LNCaP clone FGC (cell line): ENCODE results near the gene EBF3.

Source experiments
- DNase-seq: peaks from one replicate; pipeline ENCODE4 v3.0.0-alpha.2; 2011; ENCODE audit warnings: low read depth
- H3K4me3 ChIP-seq: 2 replicates; pipeline ENCODE4 v1.5.1; 2011; ENCODE audit warnings: mild to moderate bottlenecking, low read depth, low read length, control low read depth
- TF ChIP-seq, protein P1 (sequence below): IDR thresholded peaks from 2 replicates; pipeline ENCODE4 v1.5.1; 2012; ENCODE audit warnings: mild to moderate bottlenecking; ENCODE audit not compliant: control insufficient read depth, insufficient read depth; ENCODE audit errors: extremely low read depth

EBF3 gene

DNA sequence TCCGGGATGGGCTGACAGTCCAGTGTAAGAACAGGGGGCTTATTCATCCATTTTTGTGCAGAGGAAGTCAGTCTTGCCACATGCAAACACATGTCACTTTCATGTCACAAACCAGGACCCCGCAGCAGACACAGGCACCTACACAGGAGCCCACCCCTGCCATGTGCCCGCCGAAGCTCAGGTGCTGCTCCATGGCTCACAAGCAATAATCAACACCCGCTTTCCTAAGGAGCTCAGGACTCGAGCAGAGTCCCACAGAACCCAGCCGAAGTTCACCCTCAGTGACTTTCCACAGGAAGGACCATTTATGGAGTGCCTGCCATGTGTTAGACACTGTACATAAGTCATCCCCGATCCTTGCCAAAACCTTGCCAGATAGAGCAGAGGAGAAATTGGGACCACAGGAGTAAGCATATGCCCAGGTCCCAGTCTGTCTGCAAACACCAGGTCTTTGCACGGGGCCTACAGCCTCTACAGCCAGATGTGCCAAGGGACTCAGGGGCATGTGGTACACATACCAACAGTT lies 99.4 kb downstream of the EBF3 start:
- no peak for DNase-seq
- H3K4me3 ChIP-seq, result no peak overlapping the region
- TF ChIP-seq, protein P1, sequence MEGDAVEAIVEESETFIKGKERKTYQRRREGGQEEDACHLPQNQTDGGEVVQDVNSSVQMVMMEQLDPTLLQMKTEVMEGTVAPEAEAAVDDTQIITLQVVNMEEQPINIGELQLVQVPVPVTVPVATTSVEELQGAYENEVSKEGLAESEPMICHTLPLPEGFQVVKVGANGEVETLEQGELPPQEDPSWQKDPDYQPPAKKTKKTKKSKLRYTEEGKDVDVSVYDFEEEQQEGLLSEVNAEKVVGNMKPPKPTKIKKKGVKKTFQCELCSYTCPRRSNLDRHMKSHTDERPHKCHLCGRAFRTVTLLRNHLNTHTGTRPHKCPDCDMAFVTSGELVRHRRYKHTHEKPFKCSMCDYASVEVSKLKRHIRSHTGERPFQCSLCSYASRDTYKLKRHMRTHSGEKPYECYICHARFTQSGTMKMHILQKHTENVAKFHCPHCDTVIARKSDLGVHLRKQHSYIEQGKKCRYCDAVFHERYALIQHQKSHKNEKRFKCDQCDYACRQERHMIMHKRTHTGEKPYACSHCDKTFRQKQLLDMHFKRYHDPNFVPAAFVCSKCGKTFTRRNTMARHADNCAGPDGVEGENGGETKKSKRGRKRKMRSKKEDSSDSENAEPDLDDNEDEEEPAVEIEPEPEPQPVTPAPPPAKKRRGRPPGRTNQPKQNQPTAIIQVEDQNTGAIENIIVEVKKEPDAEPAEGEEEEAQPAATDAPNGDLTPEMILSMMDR, result no peak

DNA sequence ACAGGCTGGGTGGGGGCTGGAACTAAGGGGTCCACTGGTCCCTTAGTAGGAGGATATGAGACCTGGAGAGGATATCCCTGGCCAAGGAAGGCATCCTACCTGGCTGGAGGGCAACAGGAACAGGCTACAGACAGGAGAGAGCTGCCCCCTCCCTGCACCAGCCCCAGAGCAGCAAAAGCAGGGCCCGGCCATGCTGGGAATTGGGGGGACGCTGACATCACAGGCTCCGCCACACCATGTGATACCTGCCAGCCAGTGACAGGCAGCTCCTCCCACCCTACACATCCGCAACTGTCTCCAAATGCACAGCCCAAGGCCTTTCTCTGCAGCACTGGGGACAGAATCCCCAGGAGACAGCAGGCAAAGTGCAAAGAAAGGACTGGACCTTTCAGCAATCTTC lies 100.0 kb downstream of the EBF3 start:
- DNase-seq, result no peak
- TF ChIP-seq, protein P1, result no peak
- no peak overlapping the region for H3K4me3 ChIP-seq

DNA sequence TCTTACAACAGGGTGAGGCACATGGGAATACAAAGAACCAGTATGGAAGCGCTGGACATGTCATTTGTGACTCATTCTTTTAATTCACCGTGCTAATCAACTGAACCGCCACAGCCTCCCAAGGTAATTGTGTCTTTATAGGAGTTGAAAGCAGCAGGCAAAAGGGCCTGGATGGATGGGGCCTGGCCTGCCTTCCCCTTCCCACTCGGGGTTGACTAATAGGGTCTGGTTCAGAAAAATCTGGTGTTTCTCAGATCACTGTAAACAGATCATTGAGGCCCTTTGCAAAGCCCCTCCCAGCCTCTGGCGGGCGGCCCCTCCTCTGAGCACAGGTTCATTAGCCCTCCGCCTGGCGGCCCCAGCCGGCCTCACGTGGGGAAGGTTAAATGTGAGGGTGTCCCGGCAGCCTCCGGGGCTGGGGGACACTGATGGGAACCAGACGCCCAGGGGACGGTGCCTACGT lies 100.8 kb downstream of the EBF3 start:
- no peak overlapping the region for H3K4me3 ChIP-seq
- no peak for DNase-seq
- TF ChIP-seq, protein P1, result no peak

DNA sequence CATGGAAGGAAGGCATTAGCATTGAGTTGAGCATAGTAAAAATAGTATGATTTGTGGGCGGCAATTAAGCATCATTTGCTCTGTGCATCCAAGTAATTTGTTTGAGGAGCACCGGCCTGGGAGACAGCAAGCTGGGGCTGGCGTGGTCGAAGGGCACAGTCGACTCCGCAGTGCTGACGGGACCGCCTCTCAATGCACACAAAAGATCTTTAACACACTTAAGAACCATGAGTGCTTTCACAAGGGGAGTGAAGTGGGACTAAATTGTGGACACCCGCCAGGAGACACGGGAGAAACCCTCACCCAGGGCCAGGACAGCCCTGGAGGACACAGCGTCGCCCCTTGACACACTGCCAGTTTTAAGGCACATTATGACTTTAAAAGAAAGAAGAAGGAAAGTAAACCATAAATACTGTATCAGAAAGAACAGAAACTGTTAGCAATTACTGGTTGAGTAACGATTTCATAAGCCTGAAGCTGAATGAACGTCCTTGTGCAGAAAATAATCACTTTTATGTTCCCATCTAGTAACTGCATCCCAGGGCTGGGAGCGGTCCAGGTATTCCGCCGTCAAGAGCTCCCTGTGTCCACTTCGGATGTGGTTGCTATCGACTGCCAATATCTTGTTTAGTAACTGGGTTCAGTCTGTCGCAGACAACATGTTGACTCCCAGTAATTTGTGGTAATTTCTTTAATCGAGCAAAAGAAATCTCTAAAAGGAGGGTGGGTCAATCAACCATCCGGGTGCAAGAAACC lies 102.1 kb downstream of the EBF3 start:
- H3K4me3 ChIP-seq, result no peak overlapping the region
- TF ChIP-seq, protein P1, result no peak
- no peak for DNase-seq

DNA sequence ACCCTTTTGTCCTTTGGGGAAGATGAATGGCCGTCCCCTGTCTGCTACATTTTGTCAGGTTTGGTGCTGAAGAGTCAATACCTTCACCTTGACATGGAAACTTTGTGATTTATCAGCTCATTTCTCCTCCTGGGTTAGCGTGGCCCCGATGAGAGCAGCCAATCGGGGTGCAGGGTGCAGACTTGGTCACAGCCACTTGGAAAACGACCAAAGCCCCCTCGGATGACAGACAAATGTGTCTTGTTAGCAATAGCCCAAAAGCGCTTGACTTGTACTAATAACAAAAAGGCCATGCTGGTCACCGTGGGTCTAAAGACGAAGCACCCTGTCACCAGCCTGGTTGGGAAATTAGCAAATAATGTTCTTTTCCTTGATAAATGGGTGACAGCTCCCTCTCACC lies 103.7 kb downstream of the EBF3 start:
- H3K4me3 ChIP-seq, result no peak overlapping the region
- DNase-seq, result no peak
- TF ChIP-seq, protein P1, result no peak

DNA sequence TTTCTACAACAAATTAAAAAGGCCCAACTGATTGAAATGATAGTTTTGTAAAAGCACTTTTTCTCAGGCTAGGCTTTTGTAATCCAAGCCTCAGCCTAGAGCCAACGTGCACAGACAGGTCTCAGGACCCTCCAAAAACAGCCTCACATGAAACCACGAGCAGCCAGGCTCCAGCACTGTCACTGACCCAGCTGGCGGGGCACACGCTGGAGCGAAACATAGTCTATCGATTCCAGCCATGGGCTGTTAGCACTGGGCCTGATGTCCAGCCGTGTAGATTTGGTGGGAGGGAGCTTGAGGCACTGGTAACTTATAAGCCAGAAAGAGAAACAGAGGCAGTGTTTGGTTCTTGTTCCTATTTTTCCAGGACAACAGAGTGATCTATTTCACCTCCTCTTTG lies 104.5 kb downstream of the EBF3 start:
- no peak for DNase-seq
- TF ChIP-seq, protein P1, result no peak

More for the DNA sequence above, 104.5 kb downstream of the EBF3 start:
- H3K4me3 ChIP-seq, result no peak overlapping the region
